ENCODE data around the gene UBE2G2.

- TF ChIP-seq CTCF (IDR thresholded peaks at IDR 0.05) (no peak), POLR2A (IDR thresholded peaks at IDR 0.05) (no peak)
These were observed 38.6 kb downstream of the UBE2G2 start for GRCh38 chr21:44763050-44763378.

Data from heart left ventricle (tissue), 13 donors.